ENCODE data around the gene C9orf72.

The C9orf72 gene

GRCh38 chr9:27573634-27574590 lies 631 bp upstream of the C9orf72 start:
- DNase-seq, result peak; percentile 48

- DNase-seq, result no peak
Measured at GRCh38 chr9:27572566-27572917, 739 bp downstream of the C9orf72 start.

- DNase-seq, result no peak
Measured at GRCh38 chr9:27572061-27572460, 1.2 kb downstream of the C9orf72 start.

- DNase-seq, result no peak
Measured at GRCh38 chr9:27571011-27571410, 2.3 kb downstream of the C9orf72 start.

- no peak for DNase-seq
Measured at GRCh38 chr9:27569406-27569805, 3.9 kb downstream of the C9orf72 start.

- no peak for DNase-seq
Measured at GRCh38 chr9:27566118-27566517, 7.2 kb downstream of the C9orf72 start.

GRCh38 chr9:27565696-27566095 lies 7.6 kb downstream of the C9orf72 start:
- DNase-seq, result no peak

GRCh38 chr9:27564670-27565069 lies 8.6 kb downstream of the C9orf72 start:
- no peak for DNase-seq

- DNase-seq, result no peak
Measured at GRCh38 chr9:27563738-27564430, 9.4 kb downstream of the C9orf72 start.

- DNase-seq, result no peak
Measured at GRCh38 chr9:27561685-27562084, 11.6 kb downstream of the C9orf72 start.

- DNase-seq, result no peak
Measured at GRCh38 chr9:27560457-27560856, 12.8 kb downstream of the C9orf72 start.

GRCh38 chr9:27558307-27558706 lies 15.0 kb downstream of the C9orf72 start:
- DNase-seq, result no peak

GRCh38 chr9:27556470-27556869 lies 16.8 kb downstream of the C9orf72 start:
- no peak for DNase-seq

- no peak for DNase-seq
Measured at GRCh38 chr9:27554712-27555111, 18.6 kb downstream of the C9orf72 start.

- no peak for DNase-seq
Measured at GRCh38 chr9:27549196-27549755, 24.0 kb downstream of the C9orf72 start.

GRCh38 chr9:27548055-27548741 lies 25.1 kb downstream of the C9orf72 start:
- no peak for DNase-seq

GRCh38 chr9:27545471-27545870 lies 27.8 kb downstream of the C9orf72 start:
- no peak for DNase-seq

- DNase-seq, result no peak
Measured at GRCh38 chr9:27542508-27542907, 30.8 kb downstream of the C9orf72 start.

GRCh38 chr9:27541740-27542139 lies 31.5 kb downstream of the C9orf72 start:
- no peak for DNase-seq

GRCh38 chr9:27540502-27540901 lies 32.8 kb downstream of the C9orf72 start:
- no peak for DNase-seq

GRCh38 chr9:27539479-27540441 lies 33.5 kb downstream of the C9orf72 start:
- no peak for DNase-seq

GRCh38 chr9:27538647-27539046 lies 34.6 kb downstream of the C9orf72 start:
- no peak for DNase-seq
